ENCODE data around the gene ZDHHC1. TPM values are rescaled to one million over a fixed set of nuclear protein-coding genes. Genes with fewer than 3 reads are reported as not detected.
A peak's percentile ranks its signal among the peaks of the same experiment; 100 is the strongest.

Gene ZDHHC1
- polyA plus RNA-seq, 1 of the 3 experiments (the other 2 are of a cell fraction) = 15.8 TPM

DNA sequence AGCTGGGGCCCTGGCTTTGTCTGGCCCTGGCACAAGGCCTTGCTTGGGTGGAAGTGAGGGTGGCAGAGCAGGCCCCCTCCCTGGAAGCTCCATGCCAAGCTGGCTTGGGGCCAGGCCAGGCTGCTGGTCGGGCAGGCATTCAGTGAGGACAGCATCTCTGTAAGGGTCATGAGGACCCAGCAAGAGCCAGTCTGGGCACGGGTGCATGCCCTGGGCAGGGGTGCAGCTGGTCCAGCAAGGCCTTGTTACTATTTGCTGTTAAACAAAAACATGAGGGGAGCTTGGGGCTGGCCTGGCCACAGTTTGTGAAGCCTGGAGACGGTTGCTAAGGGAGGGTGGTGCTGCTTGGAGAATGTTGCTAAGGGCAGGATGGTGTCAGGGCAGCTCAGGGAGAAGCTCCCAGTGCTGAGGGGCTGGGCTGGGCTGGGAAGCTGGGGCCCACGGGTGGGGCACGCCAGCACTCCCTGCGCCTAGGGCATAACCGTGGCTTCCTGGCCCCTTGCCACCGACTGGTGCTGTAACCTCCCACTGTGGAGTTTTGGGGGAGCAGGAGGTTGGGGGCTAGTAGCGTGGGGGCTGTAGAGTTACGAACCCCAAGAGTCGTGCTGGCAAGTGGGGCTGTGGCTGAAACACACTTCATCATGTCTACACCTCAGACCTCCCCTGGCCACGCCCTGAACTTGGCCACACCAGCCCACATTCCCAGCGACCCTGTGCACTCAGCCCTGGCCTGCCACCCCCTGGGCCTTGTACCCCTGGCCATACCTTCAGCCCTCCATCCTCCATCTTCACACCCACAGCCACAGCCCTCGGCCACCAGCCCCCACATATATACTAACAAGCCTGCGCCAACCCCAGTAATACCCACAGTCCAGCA lies 24.6 kb downstream of the ZDHHC1 start:
- Histone ChIP-seq H4K20me1 (ENCODE audit: insufficient read depth) (no peaks in the 10 kb centered on the region), H3K79me2 (ENCODE audit: insufficient read depth) (no peaks in the 10 kb centered on the region), H3K27ac (ENCODE audit: low read depth in 2 of 2, low read length in 1 of 2) (peak overlapping the region in 1 of 2 experiments; percentile 31; a peak in 1 of 4 replicates), H3K36me3 (replicated peaks in 1 of 2; ENCODE audit: control insufficient read depth in 1 of 2, insufficient read depth in 2 of 2, low read length in 1 of 2) (no peaks in the 10 kb centered on the region), H3K27me3 (ENCODE audit: insufficient read depth) (no peaks in the 10 kb centered on the region), H2AFZ (ENCODE audit: low read depth) (no peak overlapping the region), H3K4me2 (no peak overlapping the region), H3F3A (replicated peaks; ENCODE audit: insufficient read depth) (peaks cover 5% of the 10 kb centered on the region), H3K4me3 (ENCODE audit: low read depth in 2 of 2, low read length in 1 of 2) (peak overlapping the region in 1 of 2 experiments; percentile 55; a peak in 1 of 4 replicates), H3K9ac (no peak overlapping the region), H3K9me3 (no peaks in the 10 kb centered on the region), H3K4me1 (ENCODE audit: control insufficient read depth in 1 of 2, insufficient read depth in 2 of 2, low read depth in 1 of 2, low read length in 1 of 2) (peaks cover 10 to 55% of the 10 kb centered on the region in 2 experiments; a peak in 2 of 4 replicates), H3K9me2 (no peaks in the 10 kb centered on the region)
- peak; percentile 50 for DNase-seq
- POLR2A ChIA-PET = interaction anchor here (0.6 kb wide), 1 partner anchor 299 kb away, joined by 5 read pairs; no protein-coding TSS in a partner anchor
- CTCF ChIA-PET = interaction anchor here (0.6 to 2.4 kb wide), 10 partner anchors 18 to 131 kb away, joined by 3 to 12 read pairs (median 3); partner anchors contain the start of gene ATP6V0D1
- WGBS (ENCODE audit: low lambda C conversion rate) = 83% methylated on average over 9 of the region's 15 CpGs
- no peak; the same call in 1 of the 2 replicates for TF ChIP-seq MXI1 (IDR thresholded peaks at IDR 0.05; ENCODE audit: low read depth, low read length)
- no peak for TF ChIP-seq FOXJ3 (CRISPR knock-in tag; IDR thresholded peaks at IDR 0.05)
- TF ChIP-seq, protein P1, sequence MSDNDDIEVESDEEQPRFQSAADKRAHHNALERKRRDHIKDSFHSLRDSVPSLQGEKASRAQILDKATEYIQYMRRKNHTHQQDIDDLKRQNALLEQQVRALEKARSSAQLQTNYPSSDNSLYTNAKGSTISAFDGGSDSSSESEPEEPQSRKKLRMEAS (IDR thresholded peaks at IDR 0.05; ENCODE audit: low read depth) = no peak
- no peak for TF ChIP-seq POLR2AphosphoS5 (IDR thresholded peaks at IDR 0.05; ENCODE audit: low read depth, low read length)
- TF ChIP-seq RCOR1 (IDR thresholded peaks at IDR 0.05; ENCODE audit: low read length) = no peak
- no peak for TF ChIP-seq CHD2 (IDR thresholded peaks at IDR 0.05; ENCODE audit: low read length, partially characterized antibody)
- no peak for TF ChIP-seq TAF1 (IDR thresholded peaks at IDR 0.05; ENCODE audit: borderline replicate concordance, low read depth, low read length)
- TF ChIP-seq NFIC (IDR thresholded peaks at IDR 0.05; ENCODE audit: borderline replicate concordance) = no peak
- TF ChIP-seq SIN3A (IDR thresholded peaks at IDR 0.05; ENCODE audit: borderline replicate concordance, low read depth, low read length) = no peak
- no peak for TF ChIP-seq RXRA (IDR thresholded peaks at IDR 0.05; ENCODE audit: borderline replicate concordance, low read depth)
- no peak for TF ChIP-seq SMC3 (IDR thresholded peaks at IDR 0.05; ENCODE audit: low read depth, low read length)
- no peak for TF ChIP-seq ELF1 (IDR thresholded peaks at IDR 0.05)
- TF ChIP-seq, protein P2, sequence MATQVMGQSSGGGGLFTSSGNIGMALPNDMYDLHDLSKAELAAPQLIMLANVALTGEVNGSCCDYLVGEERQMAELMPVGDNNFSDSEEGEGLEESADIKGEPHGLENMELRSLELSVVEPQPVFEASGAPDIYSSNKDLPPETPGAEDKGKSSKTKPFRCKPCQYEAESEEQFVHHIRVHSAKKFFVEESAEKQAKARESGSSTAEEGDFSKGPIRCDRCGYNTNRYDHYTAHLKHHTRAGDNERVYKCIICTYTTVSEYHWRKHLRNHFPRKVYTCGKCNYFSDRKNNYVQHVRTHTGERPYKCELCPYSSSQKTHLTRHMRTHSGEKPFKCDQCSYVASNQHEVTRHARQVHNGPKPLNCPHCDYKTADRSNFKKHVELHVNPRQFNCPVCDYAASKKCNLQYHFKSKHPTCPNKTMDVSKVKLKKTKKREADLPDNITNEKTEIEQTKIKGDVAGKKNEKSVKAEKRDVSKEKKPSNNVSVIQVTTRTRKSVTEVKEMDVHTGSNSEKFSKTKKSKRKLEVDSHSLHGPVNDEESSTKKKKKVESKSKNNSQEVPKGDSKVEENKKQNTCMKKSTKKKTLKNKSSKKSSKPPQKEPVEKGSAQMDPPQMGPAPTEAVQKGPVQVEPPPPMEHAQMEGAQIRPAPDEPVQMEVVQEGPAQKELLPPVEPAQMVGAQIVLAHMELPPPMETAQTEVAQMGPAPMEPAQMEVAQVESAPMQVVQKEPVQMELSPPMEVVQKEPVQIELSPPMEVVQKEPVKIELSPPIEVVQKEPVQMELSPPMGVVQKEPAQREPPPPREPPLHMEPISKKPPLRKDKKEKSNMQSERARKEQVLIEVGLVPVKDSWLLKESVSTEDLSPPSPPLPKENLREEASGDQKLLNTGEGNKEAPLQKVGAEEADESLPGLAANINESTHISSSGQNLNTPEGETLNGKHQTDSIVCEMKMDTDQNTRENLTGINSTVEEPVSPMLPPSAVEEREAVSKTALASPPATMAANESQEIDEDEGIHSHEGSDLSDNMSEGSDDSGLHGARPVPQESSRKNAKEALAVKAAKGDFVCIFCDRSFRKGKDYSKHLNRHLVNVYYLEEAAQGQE (IDR thresholded peaks at IDR 0.05; ENCODE audit: low read depth, low read length) = no peak
- TF ChIP-seq PBX3 (IDR thresholded peaks at IDR 0.05) = no peak
- TF ChIP-seq EZH2phosphoT487 (IDR thresholded peaks at IDR 0.05; ENCODE audit: borderline replicate concordance, low read depth) = no peak
- TF ChIP-seq YY1 (IDR thresholded peaks at IDR 0.05; ENCODE audit: low read depth) = no peak
